Kasumi-1 (cell line): Measurements from ENCODE around the gene OGDHL.

Source experiments
- DNase-seq, 2 experiments: peaks; one replicate each; lab custom pipeline; 2025; lab: John Stamatoyannopoulos, UW

Gene OGDHL

DNA sequence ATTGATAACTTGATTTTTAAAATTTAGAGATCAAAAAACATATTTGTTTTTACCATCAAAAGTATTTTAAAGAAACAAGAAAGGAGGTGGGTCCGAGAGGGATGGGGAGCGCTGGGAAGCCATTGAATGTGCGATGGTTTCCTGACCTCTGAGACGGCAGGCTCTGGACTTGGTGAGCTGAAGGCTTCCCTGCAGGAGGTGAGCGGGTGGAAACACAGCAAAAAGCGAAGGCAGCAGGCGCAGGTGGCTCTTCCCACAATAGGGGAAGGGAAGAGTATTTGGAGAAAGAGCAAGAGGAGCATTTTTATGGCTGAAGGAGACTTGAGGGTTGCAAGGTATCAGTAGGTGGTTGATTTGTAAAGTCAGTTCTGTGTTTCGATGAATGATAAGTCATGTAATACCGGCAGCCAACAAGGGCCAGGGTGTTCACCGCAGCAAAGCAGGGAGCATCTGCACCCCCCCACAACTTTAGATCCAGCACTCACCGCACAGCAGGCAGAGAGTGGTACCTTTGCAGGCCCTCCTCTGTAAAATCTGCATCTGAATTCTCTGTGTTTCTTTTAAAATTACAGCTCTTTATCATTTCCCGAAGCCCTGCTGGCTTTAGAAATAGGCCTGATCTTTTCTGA is 72.1 kb downstream of the OGDHL start:
- DNase-seq, result no peak

- no peak for DNase-seq
Observed at GRCh38 chr10:49688920-49689319, 73.2 kb downstream of the OGDHL start.

- no peak for DNase-seq
Observed at GRCh38 chr10:49688261-49688846, 73.8 kb downstream of the OGDHL start.

DNA sequence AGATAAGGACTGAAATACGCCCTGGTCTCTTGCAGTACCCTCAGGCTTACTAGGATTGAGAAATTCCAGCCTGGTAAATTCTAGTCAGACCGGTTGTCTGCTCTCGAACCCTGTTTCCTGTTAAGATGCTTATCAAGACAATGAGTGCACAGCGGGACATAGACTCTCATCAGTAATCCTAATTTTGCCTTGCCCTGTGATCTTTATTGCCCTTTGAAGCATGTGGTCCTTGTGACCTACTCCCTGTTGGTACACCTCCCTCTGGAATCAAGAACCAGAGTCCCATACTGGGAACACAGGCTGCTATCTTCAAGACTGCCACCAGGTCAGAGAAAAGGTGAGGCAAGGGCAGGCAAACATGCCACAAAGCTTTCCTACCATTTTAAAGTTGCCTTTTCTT is 75.5 kb downstream of the OGDHL start:
- no peak for DNase-seq
